ENCODE measurements around the gene OPALIN. TPM values are rescaled to one million over a fixed set of nuclear protein-coding genes. Genes with fewer than 3 reads are reported as not detected.

The OPALIN gene
- total and polyA plus RNA-seq, 12 donors: not detected

- DNase-seq (no peak), ATAC-seq (no peak)
- Histone ChIP-seq H3K9me3 (no peaks in the 10 kb centered on the region), H3K4me3 (no peak overlapping the region), H3K36me3 (no peaks in the 10 kb centered on the region), H3K27me3 (no peaks in the 10 kb centered on the region), H3K4me1 (peaks cover 2 to 38% (median 14%) of the 10 kb centered on the region in 9 donors), H3K27ac (peak overlapping the region in 2 of 10 donors; percentile 1 to 30)
- intact Hi-C loops (cut with DNase I): loop anchor here in 7 of 10 donors (5.0 to 10.0 kb wide), 4 partner anchors 134 to 646 kb away; partner anchors contain the start of genes LCOR (in 3 of the 7) and TLL2 (in 3 of the 7)
- no peak for TF ChIP-seq CTCF (IDR thresholded peaks at IDR 0.05)
- 92 to 94% methylated on average over 15 of the region's 15 CpGs for WGBS, 2 donors
These were observed 19.9 kb upstream of the OPALIN start for GRCh38 chr10:96378741-96379140.

GRCh38 chr10:96377816-96378294, 19.1 kb upstream of the OPALIN start:
- no peaks in the 10 kb centered on the region for H3K36me3 ChIP-seq
- intact Hi-C loops (cut with DNase I): loop anchor here in 7 of 10 donors (5.0 to 10.0 kb wide), 4 partner anchors 134 to 647 kb away; partner anchors contain the start of genes LCOR (in 3 of the 7) and TLL2 (in 3 of the 7)
- WGBS, 2 donors: 24 to 31% methylated on average over 6 of the region's 6 CpGs
- H3K27ac ChIP-seq: peak overlapping the region in 2 of 10 donors; percentile 41 to 43
- no peak overlapping the region for H3K4me3 ChIP-seq
- peaks cover 2 to 38% (median 14%) of the 10 kb centered on the region in 9 donors for H3K4me1 ChIP-seq
- peak in 1 of 9 donors; percentile 14 for TF ChIP-seq CTCF (IDR thresholded peaks at IDR 0.05)
- H3K27me3 ChIP-seq: no peaks in the 10 kb centered on the region
- H3K9me3 ChIP-seq: no peaks in the 10 kb centered on the region
- DNase-seq: peak; percentile 39 to 59
- peak in 6 of 8 donors; percentile 35 to 70 (median 48) for ATAC-seq

GRCh38 chr10:96376483-96376882, 17.7 kb upstream of the OPALIN start:
- Histone ChIP-seq H3K27me3 (no peaks in the 10 kb centered on the region), H3K4me3 (no peak overlapping the region), H3K4me1 (peaks cover 2 to 38% (median 14%) of the 10 kb centered on the region in 9 donors), H3K9me3 (no peaks in the 10 kb centered on the region), H3K36me3 (no peaks in the 10 kb centered on the region), H3K27ac (no peak overlapping the region)
- WGBS, 2 donors: 75 to 79% methylated on average over 7 of the region's 7 CpGs
- DNase-seq (no peak), ATAC-seq (no peak)
- no peak for TF ChIP-seq CTCF (IDR thresholded peaks at IDR 0.05)
- intact Hi-C loops (cut with DNase I): loop anchor here in 7 of 10 donors (5.0 to 10.0 kb wide), 4 partner anchors 136 to 648 kb away; partner anchors contain the start of genes LCOR (in 3 of the 7) and TLL2 (in 3 of the 7)

GRCh38 chr10:96374985-96375830, 16.4 kb upstream of the OPALIN start:
- peak; percentile 91 to 100 (median 98) for TF ChIP-seq CTCF (IDR thresholded peaks at IDR 0.05)
- WGBS, 2 donors: 6 to 7% methylated on average over 36 of the region's 36 CpGs
- H3K27ac ChIP-seq: peak overlapping the region in 2 of 10 donors; percentile 15 to 30
- H3K4me3 ChIP-seq: peak overlapping the region in 9 of 10 donors; percentile 30 to 58 (median 50)
- peaks cover 2 to 38% (median 14%) of the 10 kb centered on the region in 9 donors for H3K4me1 ChIP-seq
- H3K9me3 ChIP-seq: no peaks in the 10 kb centered on the region
- peak; percentile 84 to 88 for DNase-seq
- H3K27me3 ChIP-seq: no peaks in the 10 kb centered on the region
- no peaks in the 10 kb centered on the region for H3K36me3 ChIP-seq
- intact Hi-C loops (cut with DNase I): loop anchor here in 8 of 10 donors (2.0 to 10.0 kb wide), 6 partner anchors 137 to 650 kb away; partner anchors contain the start of genes TLL2 (in 4 of the 8) and LCOR (in 3 of the 8)
- peak; percentile 83 to 90 (median 86) for ATAC-seq

Data from heart right ventricle (tissue), 16 donors.